Testis (tissue), 2 donors: ENCODE measurements around the gene GRM3.

Experiments
- POLR2A ChIP-seq: fragments of 450-650 bp; IDR thresholded peaks from one replicate; pipeline ENCODE4 v1.6.1; 2017; ENCODE audit warnings: antibody characterized with exemption, mild to moderate bottlenecking, moderate library complexity
- TF ChIP-seq, protein P1 (sequence below), 3 experiments: fragments of 450-650 bp in 2 of 3; fragments of 200-600 bp in 1 of 3; sonication (generic) in 1 of 3; IDR thresholded peaks; one replicate each; pipeline ENCODE4 v1.5.1; 2016 to 2019; ENCODE audit warnings: antibody characterized with exemption in 3 of 3, mild to moderate bottlenecking in 2 of 3, moderate library complexity in 1 of 3

DNA sequence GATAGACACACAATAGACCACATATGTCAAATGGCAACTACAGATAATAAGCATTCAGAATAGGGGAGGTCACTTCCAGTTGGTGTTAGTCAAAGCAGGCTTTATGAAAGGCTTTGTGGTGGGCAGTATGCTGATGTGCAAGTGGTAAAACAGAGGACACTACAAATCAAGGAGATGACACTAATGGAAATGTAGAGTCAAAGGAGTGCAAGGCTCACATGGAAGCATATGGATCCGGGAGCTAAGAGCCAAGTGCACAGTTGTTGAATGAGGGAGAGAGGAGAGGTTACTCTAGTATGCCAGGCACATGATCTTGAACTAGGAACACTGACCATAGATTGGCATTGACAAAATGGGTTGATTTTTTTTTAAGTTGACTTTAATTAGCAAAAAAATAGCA lies 62.7 kb downstream of the GRM3 start:
- no peak for TF ChIP-seq POLR2A
- TF ChIP-seq, protein P1, sequence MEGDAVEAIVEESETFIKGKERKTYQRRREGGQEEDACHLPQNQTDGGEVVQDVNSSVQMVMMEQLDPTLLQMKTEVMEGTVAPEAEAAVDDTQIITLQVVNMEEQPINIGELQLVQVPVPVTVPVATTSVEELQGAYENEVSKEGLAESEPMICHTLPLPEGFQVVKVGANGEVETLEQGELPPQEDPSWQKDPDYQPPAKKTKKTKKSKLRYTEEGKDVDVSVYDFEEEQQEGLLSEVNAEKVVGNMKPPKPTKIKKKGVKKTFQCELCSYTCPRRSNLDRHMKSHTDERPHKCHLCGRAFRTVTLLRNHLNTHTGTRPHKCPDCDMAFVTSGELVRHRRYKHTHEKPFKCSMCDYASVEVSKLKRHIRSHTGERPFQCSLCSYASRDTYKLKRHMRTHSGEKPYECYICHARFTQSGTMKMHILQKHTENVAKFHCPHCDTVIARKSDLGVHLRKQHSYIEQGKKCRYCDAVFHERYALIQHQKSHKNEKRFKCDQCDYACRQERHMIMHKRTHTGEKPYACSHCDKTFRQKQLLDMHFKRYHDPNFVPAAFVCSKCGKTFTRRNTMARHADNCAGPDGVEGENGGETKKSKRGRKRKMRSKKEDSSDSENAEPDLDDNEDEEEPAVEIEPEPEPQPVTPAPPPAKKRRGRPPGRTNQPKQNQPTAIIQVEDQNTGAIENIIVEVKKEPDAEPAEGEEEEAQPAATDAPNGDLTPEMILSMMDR (IDR thresholded peaks at IDR 0.05): no peak
